GM21381 (cell line): ENCODE data around the gene CHAT.
A peak's percentile ranks its signal among the peaks of the same experiment; 100 is the strongest.

Experiments used
- ATAC-seq: cut with Tn5 transposase; IDR thresholded peaks from one replicate; pipeline ENCODE4 v1.9.1; 2021; ENCODE audit warnings: mild to moderate bottlenecking, moderate library complexity; ENCODE audit not compliant: unreplicated experiment

The CHAT gene

GRCh38 chr10:49627644-49628247, 13.9 kb downstream of the CHAT start:
- ATAC-seq = no peak

GRCh38 chr10:49628599-49628998, 14.8 kb downstream of the CHAT start:
- ATAC-seq = no peak

GRCh38 chr10:49629431-49629881, 15.6 kb downstream of the CHAT start:
- ATAC-seq = no peak

GRCh38 chr10:49631975-49632374, 18.1 kb downstream of the CHAT start:
- ATAC-seq = no peak

- ATAC-seq = no peak
These were observed 18.8 kb downstream of the CHAT start for GRCh38 chr10:49632406-49633317.

- no peak for ATAC-seq
These were observed 19.7 kb downstream of the CHAT start for GRCh38 chr10:49633327-49634068.

GRCh38 chr10:49634069-49634660, 20.3 kb downstream of the CHAT start:
- ATAC-seq = no peak

- ATAC-seq = no peak
These were observed 28.5 kb downstream of the CHAT start for GRCh38 chr10:49642311-49642710.

GRCh38 chr10:49643241-49644034, 29.6 kb downstream of the CHAT start:
- ATAC-seq = no peak

GRCh38 chr10:49644035-49644646, 30.3 kb downstream of the CHAT start:
- ATAC-seq = no peak

GRCh38 chr10:49645417-49645816, 31.6 kb downstream of the CHAT start:
- ATAC-seq = no peak

- ATAC-seq = no peak
These were observed 32.3 kb downstream of the CHAT start for GRCh38 chr10:49645871-49646870.

- no peak for ATAC-seq
These were observed 33.7 kb downstream of the CHAT start for GRCh38 chr10:49647554-49647953.

GRCh38 chr10:49647985-49648795, 34.4 kb downstream of the CHAT start:
- ATAC-seq = no peak

- ATAC-seq = peak; percentile 66
These were observed 35.5 kb downstream of the CHAT start for GRCh38 chr10:49649294-49649693.

- no peak for ATAC-seq
These were observed 36.3 kb downstream of the CHAT start for GRCh38 chr10:49649936-49650723.

- ATAC-seq = no peak
These were observed 36.8 kb downstream of the CHAT start for GRCh38 chr10:49650724-49651034.
